ENCODE data around the gene TPRG1L.

- TF ChIP-seq CTCF (IDR thresholded peaks at IDR 0.05; ENCODE audit: borderline replicate concordance, extremely low read depth, low read length, poor library complexity, severe bottlenecking) = no peak
- no peak for TF ChIP-seq EZH2 (IDR thresholded peaks at IDR 0.05; ENCODE audit: borderline replicate concordance, low read depth, low read length, severe bottlenecking)
Measured at GRCh38 chr1:3633344-3634058, 8.7 kb downstream of the TPRG1L start.

Data from DND-41 (cell line).